ENCODE results near the gene ADORA1. TPM values are rescaled to one million over a fixed set of nuclear protein-coding genes. Genes with fewer than 3 reads are reported as not detected.

Gene ADORA1
- total RNA-seq, 1 experiment from 2014 or later, result not detected

DNA sequence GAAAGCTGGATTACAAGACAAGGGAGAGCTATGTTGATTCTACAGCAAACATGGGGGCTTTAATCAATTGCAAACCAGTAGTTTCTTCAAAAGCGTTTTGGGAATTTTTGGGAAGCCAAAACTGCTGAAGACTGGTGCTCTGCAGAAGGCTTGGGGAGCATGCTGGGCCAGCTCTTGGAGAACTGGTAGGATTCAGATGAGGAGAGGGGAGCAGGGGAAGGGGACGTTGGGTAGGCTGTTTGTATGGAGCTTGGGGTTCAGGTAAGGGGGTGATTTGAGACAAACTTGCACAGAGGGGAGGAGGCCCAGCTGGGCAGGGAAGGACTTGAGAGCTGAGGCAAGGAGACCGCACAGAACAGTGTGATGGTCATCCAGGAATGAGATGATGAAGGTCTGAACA is 39.1 kb upstream of the ADORA1 start:
- Histone ChIP-seq H3K27me3 (replicated peaks) (peaks cover 4% of the 10 kb centered on the region), H3K4me1 (replicated peaks) (no peaks in the 10 kb centered on the region), H3K27ac (no peak overlapping the region), H3K36me3 (no peaks in the 10 kb centered on the region), H3K4me3 (no peak overlapping the region), H3K9me3 (replicated peaks) (no peaks in the 10 kb centered on the region)
- peak in 1 of 2 experiments; percentile 16 for DNase-seq (ENCODE audit: low read depth in 1 of 2, low spot score in 2 of 2)

DNA sequence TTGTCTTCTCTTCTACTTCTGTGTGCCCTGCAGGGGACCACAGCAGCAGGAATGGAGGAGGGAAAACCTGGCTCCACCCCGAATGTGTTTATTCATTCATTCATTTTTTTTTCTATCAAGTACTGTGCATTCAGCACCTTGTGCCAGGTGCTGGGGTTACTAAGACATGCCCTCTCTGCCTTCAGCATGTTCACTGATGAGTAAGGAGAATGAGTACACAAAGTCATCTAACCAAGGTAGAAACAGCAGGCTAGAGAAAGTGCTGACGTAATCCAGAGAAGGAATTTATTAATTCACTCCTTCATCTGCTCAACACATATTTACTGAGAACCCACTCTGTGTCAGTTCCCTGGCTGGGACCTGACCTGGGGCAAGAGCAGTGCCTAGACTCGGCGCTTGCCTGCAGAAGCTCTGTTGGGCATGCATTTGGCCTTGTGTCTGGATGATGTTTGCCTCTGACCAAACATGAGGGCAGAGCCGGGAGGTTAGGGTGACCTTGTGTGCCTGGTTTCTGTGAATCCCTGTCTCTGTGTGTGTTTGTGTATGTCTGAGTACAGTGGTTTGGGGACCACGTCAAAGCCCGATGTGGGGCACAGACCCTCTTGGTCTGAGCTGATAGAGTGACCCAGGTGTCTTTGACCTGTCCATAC is 38.4 kb upstream of the ADORA1 start:
- peak in 1 of 2 experiments; percentile 31 for DNase-seq (ENCODE audit: low read depth in 1 of 2, low spot score in 2 of 2)
- Histone ChIP-seq H3K36me3 (no peaks in the 10 kb centered on the region), H3K4me3 (no peak overlapping the region), H3K27ac (no peak overlapping the region), H3K4me1 (replicated peaks) (no peaks in the 10 kb centered on the region), H3K9me3 (replicated peaks) (no peaks in the 10 kb centered on the region), H3K27me3 (replicated peaks) (peaks cover 4% of the 10 kb centered on the region)

DNA sequence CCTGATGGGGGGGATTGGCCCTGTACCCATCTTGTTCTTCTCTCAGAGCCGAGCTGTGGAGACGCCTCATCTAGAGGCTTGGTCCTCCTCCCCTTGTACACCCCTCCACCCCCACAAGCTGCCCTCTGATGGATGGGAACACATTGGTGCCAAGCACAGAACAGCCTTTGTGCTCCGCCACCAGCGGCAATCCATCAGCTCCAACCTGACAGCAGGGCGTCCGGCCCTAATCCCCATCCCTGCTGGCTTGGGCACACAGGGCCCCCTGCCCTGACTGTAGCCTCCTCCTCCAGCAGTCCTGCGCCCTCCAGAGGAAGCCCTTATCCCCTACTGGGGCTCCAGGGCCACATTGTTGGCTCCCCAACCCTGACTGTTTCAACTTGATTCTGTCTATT is 37.9 kb upstream of the ADORA1 start:
- Histone ChIP-seq H3K36me3 (no peaks in the 10 kb centered on the region), H3K4me3 (no peak overlapping the region), H3K9me3 (replicated peaks) (peaks cover 3% of the 10 kb centered on the region; the same call in 1 of the 2 replicates), H3K27me3 (replicated peaks) (peaks cover 4% of the 10 kb centered on the region), H3K27ac (no peak overlapping the region), H3K4me1 (replicated peaks) (no peaks in the 10 kb centered on the region)
- DNase-seq (ENCODE audit: low read depth in 1 of 2, low spot score in 2 of 2), result peak in 1 of 2 experiments; percentile 32

DNA sequence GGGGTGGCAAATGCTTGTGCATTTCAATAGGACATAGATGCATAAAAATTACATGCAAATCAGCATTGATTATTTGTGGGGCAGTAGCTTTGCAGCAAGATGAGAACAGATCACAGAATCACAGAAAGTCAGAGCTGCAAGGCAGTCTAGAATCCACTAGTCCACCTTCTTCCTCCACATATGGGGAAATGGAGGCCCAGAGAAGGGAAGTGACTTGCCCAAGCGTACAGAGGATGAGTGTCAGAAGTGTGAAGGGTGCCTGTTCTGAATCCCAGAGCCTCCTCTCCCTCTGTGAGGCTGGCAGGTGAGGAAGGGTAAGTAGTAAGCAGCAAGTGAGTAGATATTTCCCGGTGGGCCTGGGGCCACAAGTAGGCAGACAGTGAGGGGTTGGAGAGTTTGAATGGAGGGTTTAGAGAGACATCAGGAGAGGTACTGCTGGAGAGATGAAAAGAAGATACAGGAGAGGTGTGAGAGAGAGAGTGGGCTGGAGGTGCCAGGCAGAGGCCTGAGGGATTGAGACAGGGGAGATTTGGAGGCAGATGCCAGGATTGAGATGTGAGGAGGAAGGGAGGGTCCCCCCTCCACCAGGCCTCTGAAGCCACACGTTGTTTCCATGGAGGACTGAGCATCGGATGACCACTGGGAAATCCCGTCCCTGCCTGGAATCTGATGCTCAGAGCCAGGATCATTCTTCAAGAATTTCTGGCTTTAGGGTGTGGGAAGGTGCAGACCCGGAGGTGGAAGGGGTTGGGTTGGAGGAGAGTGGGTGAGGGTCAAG is 36.9 kb upstream of the ADORA1 start:
- Histone ChIP-seq H3K36me3 (no peaks in the 10 kb centered on the region), H3K4me1 (replicated peaks) (no peaks in the 10 kb centered on the region), H3K9me3 (replicated peaks) (peaks cover 10% of the 10 kb centered on the region; the same call in 1 of the 2 replicates), H3K27ac (no peak overlapping the region), H3K4me3 (no peak overlapping the region), H3K27me3 (replicated peaks) (peaks cover 4% of the 10 kb centered on the region)
- peak in 1 of 2 experiments; percentile 12 for DNase-seq (ENCODE audit: low read depth in 1 of 2, low spot score in 2 of 2)

DNA sequence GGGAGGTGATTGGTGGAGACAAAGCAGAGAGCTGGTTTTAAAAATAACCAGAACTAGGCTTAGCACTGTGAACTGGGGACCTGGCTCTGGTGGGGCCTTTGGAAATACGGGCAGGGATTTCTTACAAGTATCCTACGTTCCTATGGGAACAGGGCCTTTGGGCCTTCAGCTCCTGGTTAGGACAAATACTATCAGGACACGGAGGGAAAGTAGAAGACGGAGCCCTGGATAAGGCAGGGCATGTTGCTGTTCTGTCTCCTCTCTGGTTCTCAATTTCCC is 36.4 kb upstream of the ADORA1 start:
- DNase-seq (ENCODE audit: low read depth in 1 of 2, low spot score in 2 of 2), result peak in 1 of 2 experiments; percentile 11
- H3K4me3 ChIP-seq, result no peak overlapping the region
- H3K27ac ChIP-seq, result no peak overlapping the region
- H3K27me3 ChIP-seq (replicated peaks), result peaks cover 4% of the 10 kb centered on the region
- peaks cover 10% of the 10 kb centered on the region; the same call in 1 of the 2 replicates for H3K9me3 ChIP-seq (replicated peaks)
- no peaks in the 10 kb centered on the region for H3K4me1 ChIP-seq (replicated peaks)
- H3K36me3 ChIP-seq, result no peaks in the 10 kb centered on the region

DNA sequence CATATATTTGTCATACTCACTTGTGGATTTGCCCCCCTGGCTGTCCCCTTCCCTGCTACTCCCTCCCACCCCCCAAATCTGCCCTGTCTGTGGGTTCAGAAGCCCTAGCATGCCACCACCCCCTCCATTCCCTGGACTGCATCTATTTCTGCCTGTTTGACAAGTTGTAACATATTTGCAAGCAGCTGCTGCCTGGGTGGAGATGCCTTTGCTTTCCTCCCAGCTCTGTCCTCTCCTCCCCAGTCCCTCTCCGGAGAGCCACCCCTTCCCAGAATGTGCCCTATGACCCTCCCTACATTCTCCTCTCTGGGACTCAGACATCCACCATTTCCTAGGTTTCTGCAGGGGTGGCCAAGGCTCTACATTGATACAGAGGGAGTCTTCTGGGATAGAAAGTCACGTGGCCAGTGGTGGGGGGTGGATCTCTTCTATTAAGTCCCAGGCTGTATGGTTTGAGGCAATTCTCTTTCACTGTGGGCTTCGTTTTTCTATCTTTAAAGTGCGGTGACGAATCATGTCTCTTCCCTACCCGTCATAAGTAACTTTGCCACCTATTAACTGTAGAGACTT is 35.7 kb upstream of the ADORA1 start:
- peaks cover 4% of the 10 kb centered on the region for H3K27me3 ChIP-seq (replicated peaks)
- peaks cover 10% of the 10 kb centered on the region; the same call in 1 of the 2 replicates for H3K9me3 ChIP-seq (replicated peaks)
- H3K36me3 ChIP-seq, result no peaks in the 10 kb centered on the region
- H3K4me1 ChIP-seq (replicated peaks), result no peaks in the 10 kb centered on the region
- H3K4me3 ChIP-seq, result no peak overlapping the region
- DNase-seq (ENCODE audit: low read depth in 1 of 2, low spot score in 2 of 2), result peak in 1 of 2 experiments; percentile 25
- no peak overlapping the region for H3K27ac ChIP-seq

DNA sequence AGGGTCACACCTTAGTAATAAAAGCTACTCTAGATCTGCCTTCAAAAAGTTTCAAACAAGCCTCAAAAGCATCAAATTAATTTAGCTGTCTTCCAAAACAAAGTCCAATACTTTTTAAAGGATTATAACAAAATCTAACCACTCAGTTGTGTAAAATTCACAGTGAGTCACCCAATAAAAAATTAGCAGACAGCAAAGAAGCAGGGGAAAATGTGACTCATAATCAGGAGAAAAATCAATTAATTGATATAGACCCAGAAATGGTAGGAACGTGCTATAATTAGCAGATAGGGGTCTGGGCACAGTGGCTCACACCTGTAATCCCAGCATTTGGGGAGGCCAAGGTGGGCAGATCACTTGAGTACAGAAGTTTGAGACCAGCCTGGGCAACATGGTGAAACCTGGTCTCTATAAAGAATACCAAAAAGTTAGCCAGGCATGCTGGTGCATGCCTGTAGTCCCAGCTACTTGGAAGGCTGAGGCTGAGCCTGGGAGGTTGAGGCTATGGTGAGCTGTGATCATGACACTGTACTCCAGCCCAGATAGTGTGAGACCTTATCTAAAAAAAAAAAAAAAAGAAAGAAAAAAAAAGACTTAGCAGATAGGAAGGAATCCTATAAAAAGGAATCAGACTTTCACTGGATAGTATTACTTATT is 33.6 kb upstream of the ADORA1 start:
- H3K9me3 ChIP-seq (replicated peaks), result peaks cover 10% of the 10 kb centered on the region; the same call in 1 of the 2 replicates
- H3K4me3 ChIP-seq, result no peak overlapping the region
- H3K27me3 ChIP-seq (replicated peaks), result peaks cover 4% of the 10 kb centered on the region; the same call in 1 of the 2 replicates
- H3K27ac ChIP-seq, result no peak overlapping the region
- DNase-seq (ENCODE audit: low read depth in 1 of 2, low spot score in 2 of 2), result peak in 1 of 2 experiments; percentile 17
- H3K4me1 ChIP-seq (replicated peaks), result no peaks in the 10 kb centered on the region
- no peaks in the 10 kb centered on the region for H3K36me3 ChIP-seq

DNA sequence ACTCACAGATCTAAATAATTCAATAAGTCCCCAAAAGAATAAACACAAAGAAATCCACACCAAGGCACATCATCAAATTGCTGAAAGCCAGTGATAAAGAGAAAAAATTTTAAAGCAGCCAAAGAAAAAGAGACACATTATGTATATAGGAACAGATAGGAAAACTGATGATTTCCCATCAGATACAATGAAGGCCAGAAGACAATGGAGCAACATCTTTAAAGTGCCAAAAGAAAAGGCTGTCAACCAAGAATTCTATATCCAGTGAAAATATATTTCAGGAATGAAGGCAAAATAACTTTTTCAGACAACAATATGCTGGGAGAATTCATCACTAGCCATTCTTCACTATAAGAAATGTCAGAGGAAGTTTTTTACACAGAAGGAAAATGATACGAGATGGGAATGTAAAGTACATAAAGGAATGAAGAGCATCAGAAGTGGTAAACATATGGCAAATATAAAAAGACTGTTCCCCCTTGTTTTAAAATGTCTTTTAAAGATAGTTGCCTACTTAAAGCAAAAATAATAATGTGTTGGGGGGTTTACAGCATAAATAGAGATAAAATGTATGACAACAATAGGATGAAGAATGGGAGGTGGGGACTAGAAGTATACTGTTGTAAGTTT is 32.4 kb upstream of the ADORA1 start:
- H3K36me3 ChIP-seq, result no peaks in the 10 kb centered on the region
- DNase-seq (ENCODE audit: low read depth in 1 of 2, low spot score in 2 of 2), result no peak
- no peaks in the 10 kb centered on the region for H3K4me1 ChIP-seq (replicated peaks)
- peaks cover 10% of the 10 kb centered on the region; the same call in 1 of the 2 replicates for H3K9me3 ChIP-seq (replicated peaks)
- H3K4me3 ChIP-seq, result no peak overlapping the region
- no peaks in the 10 kb centered on the region for H3K27me3 ChIP-seq (replicated peaks)
- H3K27ac ChIP-seq, result no peak overlapping the region

DNA sequence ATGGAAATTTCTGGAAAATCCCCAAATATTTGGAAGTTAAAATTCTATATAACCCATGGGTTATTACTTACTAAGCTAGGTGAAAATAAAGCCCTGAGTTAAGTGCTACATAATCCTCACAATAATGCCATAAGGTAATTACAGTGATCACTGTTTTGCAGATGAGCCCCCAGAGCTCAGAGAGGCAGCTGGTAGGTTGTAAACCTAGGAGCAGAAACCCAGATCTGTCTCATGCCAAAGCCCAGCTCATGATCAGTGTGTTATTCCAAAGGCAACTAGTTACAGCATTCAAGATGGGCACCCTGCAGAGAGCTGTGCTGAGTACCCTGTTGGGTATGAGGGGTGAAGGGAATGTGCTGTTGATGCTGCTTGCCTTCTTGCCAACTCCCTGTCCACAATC is 31.0 kb upstream of the ADORA1 start:
- no peaks in the 10 kb centered on the region for H3K4me1 ChIP-seq (replicated peaks)
- H3K4me3 ChIP-seq, result no peak overlapping the region
- H3K27ac ChIP-seq, result no peak overlapping the region
- no peaks in the 10 kb centered on the region for H3K27me3 ChIP-seq (replicated peaks)
- peak in 1 of 2 experiments; percentile 11 for DNase-seq (ENCODE audit: low read depth in 1 of 2, low spot score in 2 of 2)
- H3K9me3 ChIP-seq (replicated peaks), result peaks cover 10% of the 10 kb centered on the region; the same call in 1 of the 2 replicates
- no peaks in the 10 kb centered on the region for H3K36me3 ChIP-seq

DNA sequence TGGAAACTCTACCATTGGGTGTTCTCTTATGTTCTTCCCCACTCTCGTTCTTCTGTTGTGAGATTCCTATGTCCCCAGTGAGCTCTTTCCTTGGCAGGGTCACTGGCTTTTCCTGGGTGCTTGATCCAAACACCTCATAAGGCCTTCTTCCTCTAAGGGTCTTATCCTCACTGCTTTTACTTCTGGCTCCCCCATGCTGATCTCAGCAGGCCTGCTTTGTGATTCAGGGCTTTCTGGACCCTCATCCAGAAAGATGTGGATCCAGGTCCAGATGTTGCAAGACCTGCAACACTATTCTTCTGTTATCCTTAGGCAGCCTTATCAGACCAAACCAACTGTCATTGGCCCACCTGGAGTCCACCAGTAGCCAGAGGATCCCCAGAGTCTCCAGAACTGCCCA is 30.5 kb upstream of the ADORA1 start:
- H3K27me3 ChIP-seq (replicated peaks), result no peaks in the 10 kb centered on the region
- no peak for DNase-seq (ENCODE audit: low read depth in 1 of 2, low spot score in 2 of 2)
- H3K27ac ChIP-seq, result no peak overlapping the region
- no peaks in the 10 kb centered on the region for H3K4me1 ChIP-seq (replicated peaks)
- H3K4me3 ChIP-seq, result no peak overlapping the region
- H3K9me3 ChIP-seq (replicated peaks), result peaks cover 10% of the 10 kb centered on the region; the same call in 1 of the 2 replicates
- no peaks in the 10 kb centered on the region for H3K36me3 ChIP-seq

DNA sequence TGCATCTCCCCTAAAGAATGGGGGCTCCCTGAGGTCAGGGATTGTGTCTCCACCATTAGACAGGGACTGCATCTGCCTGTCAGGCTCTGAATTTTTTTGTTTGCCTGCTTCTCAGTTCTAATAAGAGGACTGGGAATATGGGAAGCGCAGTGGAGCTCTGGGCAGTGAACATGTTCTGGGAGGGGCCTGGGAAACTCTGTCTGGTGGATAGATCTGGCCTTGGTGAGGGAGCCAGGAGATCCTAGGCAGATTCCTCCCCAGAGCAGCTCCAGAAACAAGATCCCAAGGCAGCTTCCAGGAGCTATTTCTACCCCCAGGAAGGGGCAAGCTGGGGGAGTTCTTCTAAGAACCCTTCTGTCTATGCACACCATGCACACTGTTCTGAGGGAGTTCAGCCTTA is 29.1 kb upstream of the ADORA1 start:
- no peaks in the 10 kb centered on the region for H3K27me3 ChIP-seq (replicated peaks)
- H3K27ac ChIP-seq, result no peak overlapping the region
- no peaks in the 10 kb centered on the region for H3K4me1 ChIP-seq (replicated peaks)
- H3K4me3 ChIP-seq, result no peak overlapping the region
- H3K9me3 ChIP-seq (replicated peaks), result peaks cover 10% of the 10 kb centered on the region; the same call in 1 of the 2 replicates
- no peak for DNase-seq (ENCODE audit: low read depth in 1 of 2, low spot score in 2 of 2)
- no peaks in the 10 kb centered on the region for H3K36me3 ChIP-seq

DNA sequence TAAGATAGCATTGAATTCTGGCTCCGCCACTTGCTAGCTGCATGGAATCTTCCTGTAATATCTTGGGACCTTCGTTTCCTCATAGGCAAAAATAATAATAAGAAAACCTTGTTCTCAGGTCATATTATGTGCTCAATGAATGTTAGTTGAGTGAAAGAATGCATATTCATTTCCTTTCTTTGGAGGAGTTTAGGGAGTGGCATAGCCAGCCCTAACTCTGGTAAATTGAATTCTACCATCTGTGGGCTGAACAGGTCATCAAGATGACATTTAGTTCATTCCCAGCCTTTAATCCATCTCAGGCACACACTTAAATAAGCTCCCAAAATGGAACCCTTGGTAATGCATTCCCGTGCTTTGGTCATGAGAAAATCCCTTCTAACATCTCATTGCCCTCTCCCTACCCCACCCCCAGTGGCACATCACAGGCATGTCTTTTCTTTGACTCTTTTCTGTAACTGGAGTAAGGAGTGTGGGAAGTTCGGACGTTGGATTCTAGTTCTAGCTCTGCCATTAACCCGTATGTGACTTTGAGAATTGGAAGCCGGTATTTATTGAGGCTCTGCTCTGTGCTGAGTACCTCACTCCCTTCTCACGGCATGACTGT is 28.5 kb upstream of the ADORA1 start:
- Histone ChIP-seq H3K27me3 (replicated peaks) (no peaks in the 10 kb centered on the region), H3K9me3 (replicated peaks) (peaks cover 10% of the 10 kb centered on the region; the same call in 1 of the 2 replicates), H3K27ac (no peak overlapping the region), H3K4me3 (no peak overlapping the region), H3K36me3 (no peaks in the 10 kb centered on the region), H3K4me1 (replicated peaks) (no peaks in the 10 kb centered on the region)
- DNase-seq (ENCODE audit: low read depth in 1 of 2, low spot score in 2 of 2), result no peak

All from SJSA1 (cell line).